ENCODE data around the gene TFIP11.

Gene TFIP11

GRCh38 chr22:26481694-26482093 is 30.6 kb downstream of the TFIP11 start:
- peak overlapping the region; percentile 91 for H3K27ac ChIP-seq (replicated peaks)
- DNase-seq (ENCODE audit: low read depth in 1 of 2, low spot score in 1 of 2), result no peak
- no peak overlapping the region; the same call in 1 of the 2 replicates for H3K4me3 ChIP-seq (replicated peaks; ENCODE audit: insufficient read depth, low read length)
- TF ChIP-seq, protein P1, sequence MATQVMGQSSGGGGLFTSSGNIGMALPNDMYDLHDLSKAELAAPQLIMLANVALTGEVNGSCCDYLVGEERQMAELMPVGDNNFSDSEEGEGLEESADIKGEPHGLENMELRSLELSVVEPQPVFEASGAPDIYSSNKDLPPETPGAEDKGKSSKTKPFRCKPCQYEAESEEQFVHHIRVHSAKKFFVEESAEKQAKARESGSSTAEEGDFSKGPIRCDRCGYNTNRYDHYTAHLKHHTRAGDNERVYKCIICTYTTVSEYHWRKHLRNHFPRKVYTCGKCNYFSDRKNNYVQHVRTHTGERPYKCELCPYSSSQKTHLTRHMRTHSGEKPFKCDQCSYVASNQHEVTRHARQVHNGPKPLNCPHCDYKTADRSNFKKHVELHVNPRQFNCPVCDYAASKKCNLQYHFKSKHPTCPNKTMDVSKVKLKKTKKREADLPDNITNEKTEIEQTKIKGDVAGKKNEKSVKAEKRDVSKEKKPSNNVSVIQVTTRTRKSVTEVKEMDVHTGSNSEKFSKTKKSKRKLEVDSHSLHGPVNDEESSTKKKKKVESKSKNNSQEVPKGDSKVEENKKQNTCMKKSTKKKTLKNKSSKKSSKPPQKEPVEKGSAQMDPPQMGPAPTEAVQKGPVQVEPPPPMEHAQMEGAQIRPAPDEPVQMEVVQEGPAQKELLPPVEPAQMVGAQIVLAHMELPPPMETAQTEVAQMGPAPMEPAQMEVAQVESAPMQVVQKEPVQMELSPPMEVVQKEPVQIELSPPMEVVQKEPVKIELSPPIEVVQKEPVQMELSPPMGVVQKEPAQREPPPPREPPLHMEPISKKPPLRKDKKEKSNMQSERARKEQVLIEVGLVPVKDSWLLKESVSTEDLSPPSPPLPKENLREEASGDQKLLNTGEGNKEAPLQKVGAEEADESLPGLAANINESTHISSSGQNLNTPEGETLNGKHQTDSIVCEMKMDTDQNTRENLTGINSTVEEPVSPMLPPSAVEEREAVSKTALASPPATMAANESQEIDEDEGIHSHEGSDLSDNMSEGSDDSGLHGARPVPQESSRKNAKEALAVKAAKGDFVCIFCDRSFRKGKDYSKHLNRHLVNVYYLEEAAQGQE (IDR thresholded peaks at IDR 0.05; ENCODE audit: insufficient replicate concordance, low read depth), result no peak
- peak; percentile 44; the same call in 1 of the 2 replicates for TF ChIP-seq SPI1 (IDR thresholded peaks at IDR 0.05; ENCODE audit: borderline replicate concordance, low read depth)
- no peaks in the 10 kb centered on the region for H3K27me3 ChIP-seq (ENCODE audit: insufficient read depth, poor library complexity, severe bottlenecking)

DNA sequence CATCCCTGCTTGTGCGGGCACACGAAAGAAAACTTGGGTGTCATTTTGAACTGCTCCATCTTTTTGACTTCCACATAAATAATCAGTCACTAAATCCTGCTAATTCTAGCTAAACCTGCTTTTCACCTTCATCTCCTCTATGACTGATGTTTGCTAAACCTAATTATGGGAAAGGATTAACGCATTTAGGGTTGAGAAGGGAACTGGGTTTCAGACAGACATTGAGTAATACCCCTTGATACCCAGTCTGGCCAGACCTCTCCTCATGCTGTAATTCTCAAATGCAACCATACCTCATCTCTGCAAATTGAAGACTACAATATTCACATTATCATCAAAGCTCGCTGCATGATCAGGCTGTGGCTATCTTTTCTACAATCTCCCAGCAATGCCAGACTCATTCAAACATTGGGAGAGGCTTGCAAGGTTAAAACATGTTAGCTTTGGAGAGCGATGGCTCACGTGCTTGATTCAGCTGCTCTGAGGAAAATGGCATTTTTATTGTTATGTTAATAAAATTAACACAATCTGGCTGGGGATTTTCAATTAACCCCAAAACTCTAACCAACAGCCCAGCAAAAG is 31.1 kb downstream of the TFIP11 start:
- TF ChIP-seq, protein P2, sequence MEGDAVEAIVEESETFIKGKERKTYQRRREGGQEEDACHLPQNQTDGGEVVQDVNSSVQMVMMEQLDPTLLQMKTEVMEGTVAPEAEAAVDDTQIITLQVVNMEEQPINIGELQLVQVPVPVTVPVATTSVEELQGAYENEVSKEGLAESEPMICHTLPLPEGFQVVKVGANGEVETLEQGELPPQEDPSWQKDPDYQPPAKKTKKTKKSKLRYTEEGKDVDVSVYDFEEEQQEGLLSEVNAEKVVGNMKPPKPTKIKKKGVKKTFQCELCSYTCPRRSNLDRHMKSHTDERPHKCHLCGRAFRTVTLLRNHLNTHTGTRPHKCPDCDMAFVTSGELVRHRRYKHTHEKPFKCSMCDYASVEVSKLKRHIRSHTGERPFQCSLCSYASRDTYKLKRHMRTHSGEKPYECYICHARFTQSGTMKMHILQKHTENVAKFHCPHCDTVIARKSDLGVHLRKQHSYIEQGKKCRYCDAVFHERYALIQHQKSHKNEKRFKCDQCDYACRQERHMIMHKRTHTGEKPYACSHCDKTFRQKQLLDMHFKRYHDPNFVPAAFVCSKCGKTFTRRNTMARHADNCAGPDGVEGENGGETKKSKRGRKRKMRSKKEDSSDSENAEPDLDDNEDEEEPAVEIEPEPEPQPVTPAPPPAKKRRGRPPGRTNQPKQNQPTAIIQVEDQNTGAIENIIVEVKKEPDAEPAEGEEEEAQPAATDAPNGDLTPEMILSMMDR (IDR thresholded peaks at IDR 0.05; ENCODE audit: insufficient read depth, low read length), result no peak
- TF ChIP-seq, protein P1 (IDR thresholded peaks at IDR 0.05; ENCODE audit: insufficient replicate concordance, low read depth), result no peak
- TF ChIP-seq POLR2AphosphoS5 (IDR thresholded peaks at IDR 0.05; ENCODE audit: low read depth) (no peak), GABPA (IDR thresholded peaks at IDR 0.05; ENCODE audit: low read depth) (no peak), SPI1 (IDR thresholded peaks at IDR 0.05; ENCODE audit: borderline replicate concordance, low read depth) (peak; percentile 17; the same call in 1 of the 2 replicates)
- H3K27me3 ChIP-seq (ENCODE audit: insufficient read depth, poor library complexity, severe bottlenecking), result no peaks in the 10 kb centered on the region
- H3K27ac ChIP-seq (replicated peaks), result peak overlapping the region; percentile 91
- DNase-seq (ENCODE audit: low read depth in 1 of 2, low spot score in 1 of 2), result no peak
- H3K4me3 ChIP-seq (replicated peaks; ENCODE audit: insufficient read depth, low read length), result peak overlapping the region; percentile 40; the same call in 1 of the 2 replicates

GRCh38 chr22:26480611-26480932 is 31.7 kb downstream of the TFIP11 start:
- DNase-seq (ENCODE audit: low read depth in 1 of 2, low spot score in 1 of 2), result no peak
- Histone ChIP-seq H3K4me3 (replicated peaks; ENCODE audit: insufficient read depth, low read length) (peak overlapping the region; percentile 40), H3K27ac (replicated peaks) (peak overlapping the region; percentile 91), H3K27me3 (ENCODE audit: insufficient read depth, poor library complexity, severe bottlenecking) (no peaks in the 10 kb centered on the region)
- TF ChIP-seq GABPA (IDR thresholded peaks at IDR 0.05; ENCODE audit: low read depth), result no peak
- TF ChIP-seq, protein P2 (IDR thresholded peaks at IDR 0.05; ENCODE audit: insufficient read depth, low read length), result no peak
- no peak for TF ChIP-seq SPI1 (IDR thresholded peaks at IDR 0.05; ENCODE audit: borderline replicate concordance, low read depth)
- TF ChIP-seq, protein P1 (IDR thresholded peaks at IDR 0.05; ENCODE audit: insufficient replicate concordance, low read depth), result no peak
- TF ChIP-seq POLR2AphosphoS5 (IDR thresholded peaks at IDR 0.05; ENCODE audit: low read depth), result no peak

All from HL-60 (cell line).